AG08396 (cell line): ENCODE measurements around the gene ZSCAN10.

Experiments used
- DNase-seq: peaks from one replicate; pipeline ENCODE4 v3.0.0; 2012; ENCODE audit warnings: low spot score, mixed read lengths

Gene ZSCAN10

GRCh38 chr16:3112058-3112880 is 13.2 kb upstream of the ZSCAN10 start, which contains the start of gene ZNF205:
Gene ZNF205 (plus strand): TSS chr16:3112586. CDS start chr16:3113431, 845 bp downstream.
- DNase-seq = peak; percentile 90

GRCh38 chr16:3106205-3106928 is 7.3 kb upstream of the ZSCAN10 start:
- peak; percentile 96 for DNase-seq

GRCh38 chr16:3101841-3102470 is 2.9 kb upstream of the ZSCAN10 start:
- DNase-seq = no peak

GRCh38 chr16:3101018-3101840 is 2.1 kb upstream of the ZSCAN10 start:
- DNase-seq = no peak

GRCh38 chr16:3099732-3100499 is 822 bp upstream of the ZSCAN10 start:
- DNase-seq = peak; percentile 97

GRCh38 chr16:3099395-3099731 is 269 bp upstream of the ZSCAN10 start:
- no peak for DNase-seq

GRCh38 chr16:3097266-3097665 is 1.8 kb downstream of the ZSCAN10 start:
- DNase-seq = no peak

GRCh38 chr16:3096362-3096761 is 2.7 kb downstream of the ZSCAN10 start:
- DNase-seq = no peak

GRCh38 chr16:3095869-3096268 is 3.2 kb downstream of the ZSCAN10 start:
- DNase-seq = no peak

GRCh38 chr16:3094289-3095027 is 4.6 kb downstream of the ZSCAN10 start:
- peak; percentile 69 for DNase-seq

- DNase-seq = no peak
Observed at GRCh38 chr16:3092501-3092941, 6.6 kb downstream of the ZSCAN10 start.

GRCh38 chr16:3091551-3091950 is 7.5 kb downstream of the ZSCAN10 start:
- no peak for DNase-seq

- no peak for DNase-seq
Observed at GRCh38 chr16:3089717-3090592, 9.1 kb downstream of the ZSCAN10 start.

- DNase-seq = no peak
Observed at GRCh38 chr16:3088925-3089716, 10.0 kb downstream of the ZSCAN10 start.

- DNase-seq = no peak
Observed at GRCh38 chr16:3088450-3088849, 10.6 kb downstream of the ZSCAN10 start.

GRCh38 chr16:3087243-3088235 is 11.6 kb downstream of the ZSCAN10 start:
- no peak for DNase-seq

- DNase-seq = no peak
Observed at GRCh38 chr16:3086596-3087242, 12.4 kb downstream of the ZSCAN10 start.
